Measurements from ENCODE around the gene SMYD3. TPM values are rescaled to one million over a fixed set of nuclear protein-coding genes. Genes with fewer than 3 reads are reported as not detected.
"Not testable (repeated sequence)": the region's sequence is repeated elsewhere in the genome, so short reads cannot be mapped to it uniquely, and the experiment has no call there.

SMYD3 gene
- total RNA-seq, 1 donor from 2014 or later = 27.9 TPM

- DNase-seq (ENCODE audit: extremely low read depth, low read depth, low spot score) = no peak
Measured at GRCh38 chr1:245716561-245716960, 790.5 kb downstream of the SMYD3 start.

- DNase-seq (ENCODE audit: extremely low read depth, low read depth, low spot score) = no peak
Measured at GRCh38 chr1:245715970-245716369, 791.1 kb downstream of the SMYD3 start.

- DNase-seq (ENCODE audit: extremely low read depth, low read depth, low spot score) = no peak
Measured at GRCh38 chr1:245715291-245715701, 791.8 kb downstream of the SMYD3 start.

GRCh38 chr1:245714027-245714426, 793.1 kb downstream of the SMYD3 start:
- not testable (repeated sequence) for DNase-seq (ENCODE audit: extremely low read depth, low read depth, low spot score)

GRCh38 chr1:245710961-245711903, 795.8 kb downstream of the SMYD3 start:
- DNase-seq (ENCODE audit: extremely low read depth, low read depth, low spot score) = no peak

- DNase-seq (ENCODE audit: extremely low read depth, low read depth, low spot score) = no peak
Measured at GRCh38 chr1:245707941-245708340, 799.1 kb downstream of the SMYD3 start.

GRCh38 chr1:245704765-245705164, 802.3 kb downstream of the SMYD3 start:
- DNase-seq (ENCODE audit: extremely low read depth, low read depth, low spot score) = no peak

GRCh38 chr1:245704341-245704740, 802.7 kb downstream of the SMYD3 start:
- no peak for DNase-seq (ENCODE audit: extremely low read depth, low read depth, low spot score)

- DNase-seq (ENCODE audit: extremely low read depth, low read depth, low spot score) = no peak
Measured at GRCh38 chr1:245702346-245702745, 804.7 kb downstream of the SMYD3 start.

- DNase-seq (ENCODE audit: extremely low read depth, low read depth, low spot score) = no peak
Measured at GRCh38 chr1:245701631-245702030, 805.4 kb downstream of the SMYD3 start.

- no peak for DNase-seq (ENCODE audit: extremely low read depth, low read depth, low spot score)
Measured at GRCh38 chr1:245700631-245701030, 806.4 kb downstream of the SMYD3 start.

Other genes starting within 250 kb of the SMYD3 start
- gene TFB2M, start 59.0 kb upstream of the SMYD3 start, total RNA-seq = 15.1 and 17.7 TPM in 2 replicates
- 8.2 and 13.7 TPM in 2 replicates for gene CNST, start 59.2 kb upstream of the SMYD3 start, total RNA-seq
- gene SCCPDH, start 217.1 kb upstream of the SMYD3 start, total RNA-seq = 31.4 and 36.3 TPM in 2 replicates